ENCODE measurements around the gene PLA1A.
"Not testable (repeated sequence)": the region's sequence is repeated elsewhere in the genome, so short reads cannot be mapped to it uniquely, and the experiment has no call there.

The PLA1A gene

DNA sequence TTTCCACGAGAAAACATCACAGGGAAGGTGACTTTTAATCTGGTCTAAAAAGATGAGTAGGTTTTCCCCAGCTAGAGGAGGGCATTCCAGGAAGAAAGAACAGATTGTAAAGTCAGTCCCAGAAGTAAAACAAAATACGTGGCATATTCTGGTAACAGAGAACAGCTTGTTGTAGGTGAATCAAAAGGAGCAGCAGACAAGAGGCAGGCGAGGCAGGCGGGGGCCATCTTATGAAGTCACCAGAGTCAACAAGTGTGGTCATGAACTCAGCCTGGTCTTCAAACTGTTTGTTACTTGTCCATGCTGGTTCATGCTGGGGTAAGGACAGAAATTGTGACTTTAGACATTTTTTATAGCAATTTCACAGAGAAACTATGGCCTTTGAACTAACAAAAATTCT, 66.7 kb downstream of the PLA1A start:
- DNase-seq (ENCODE audit: low read depth), result no peak

GRCh38 chr3:119664850-119665379, 67.2 kb downstream of the PLA1A start:
- no peak for DNase-seq (ENCODE audit: low read depth)

DNA sequence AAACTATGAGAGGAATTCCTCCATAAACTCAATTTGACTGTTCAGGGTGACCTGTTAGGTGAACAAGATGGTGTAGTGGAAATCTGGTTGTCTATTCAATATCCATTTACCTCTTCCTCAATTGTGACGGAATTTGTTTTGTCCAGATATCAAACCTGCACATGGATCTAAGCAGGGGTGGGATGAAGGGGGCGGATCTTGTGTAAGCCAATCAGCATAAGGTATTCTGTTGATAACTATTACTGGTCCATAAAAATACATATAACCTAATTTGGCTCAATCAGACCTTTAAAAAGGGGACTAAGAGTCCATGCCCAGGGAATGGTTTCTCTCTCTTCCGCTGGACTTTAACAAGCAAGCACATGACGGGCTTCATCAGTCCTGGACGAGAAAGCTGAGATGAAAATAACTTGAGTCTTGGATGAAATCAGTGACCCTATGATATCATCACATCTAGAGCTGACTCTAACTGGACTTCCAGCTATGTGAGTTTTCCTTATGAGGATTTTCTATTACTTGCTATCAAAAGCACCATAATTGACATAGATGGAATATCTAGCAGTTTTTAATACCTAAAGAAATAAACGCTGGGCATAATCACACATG, 68.4 kb downstream of the PLA1A start:
- no peak for DNase-seq (ENCODE audit: low read depth)

- no peak for DNase-seq (ENCODE audit: low read depth)
These were observed 72.4 kb downstream of the PLA1A start for GRCh38 chr3:119669906-119670570.

GRCh38 chr3:119672776-119673175, 75.1 kb downstream of the PLA1A start:
- no peak for DNase-seq (ENCODE audit: low read depth)

GRCh38 chr3:119673875-119674274, 76.2 kb downstream of the PLA1A start:
- DNase-seq (ENCODE audit: low read depth), result no peak

- no peak for DNase-seq (ENCODE audit: low read depth)
These were observed 77.6 kb downstream of the PLA1A start for GRCh38 chr3:119675188-119675874.

GRCh38 chr3:119676020-119676419, 78.3 kb downstream of the PLA1A start:
- no peak for DNase-seq (ENCODE audit: low read depth)

- peak; percentile 91 for DNase-seq (ENCODE audit: low read depth)
These were observed 79.3 kb downstream of the PLA1A start, which contains the start of gene COX17 for GRCh38 chr3:119676771-119677640. Gene COX17, minus strand, starts transcription at chr3:119677406. Its CDS starts 96 bp downstream, at chr3:119677310.

GRCh38 chr3:119677641-119677934, 79.9 kb downstream of the PLA1A start:
- no peak for DNase-seq (ENCODE audit: low read depth)

DNA sequence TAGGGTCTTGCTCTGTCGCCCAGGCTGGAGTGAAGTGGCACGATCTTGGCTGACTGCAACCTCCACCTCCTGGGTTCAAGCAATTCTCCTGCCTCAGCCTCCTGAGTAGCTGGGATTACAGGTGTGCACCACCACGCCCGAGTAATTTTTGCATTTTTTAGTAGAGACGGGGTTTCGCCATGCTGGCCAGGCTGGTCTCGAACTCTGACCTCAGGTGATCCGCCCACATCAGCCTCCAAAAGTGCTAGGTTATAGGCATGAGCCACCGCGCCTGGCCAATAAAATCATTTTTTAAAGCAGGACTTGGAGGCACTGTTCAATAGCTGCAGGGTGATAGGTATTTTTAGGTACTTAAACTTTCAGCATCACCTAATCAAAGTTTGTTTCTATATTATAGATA, 80.5 kb downstream of the PLA1A start:
- not testable (repeated sequence) for DNase-seq (ENCODE audit: low read depth)
